Stimulated activated CD8-positive, alpha-beta memory T cell treated with anti-CD3 and anti-CD28 coated beads, Interleukin-4, amount 100 ng/mL, for 48 hours (primary cell): Measurements from ENCODE around the gene GABBR2.

Experiments used
- DNase-seq: peaks from one replicate; pipeline ENCODE4 v3.0.0-alpha.2; 2020

GABBR2 gene

DNA sequence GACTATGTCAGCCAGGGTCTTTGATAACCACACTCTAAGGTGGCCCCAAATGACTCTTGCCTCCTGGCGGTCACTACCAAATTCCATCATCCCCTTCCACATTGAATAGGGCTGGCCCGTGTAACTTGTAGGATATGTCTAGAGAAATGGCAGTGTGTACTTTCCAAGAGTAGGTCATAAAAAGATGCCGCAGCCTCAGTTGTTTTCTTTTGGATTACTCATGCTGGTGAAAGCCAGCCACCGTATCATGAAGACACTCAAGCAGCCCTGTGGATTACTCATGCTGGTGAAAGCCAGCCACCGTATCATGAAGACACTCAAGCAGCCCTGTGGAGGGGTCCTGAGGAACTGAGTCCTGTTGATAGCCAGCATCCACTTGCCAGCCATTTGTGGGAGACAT, 281.2 kb downstream of the GABBR2 start:
- no peak for DNase-seq

DNA sequence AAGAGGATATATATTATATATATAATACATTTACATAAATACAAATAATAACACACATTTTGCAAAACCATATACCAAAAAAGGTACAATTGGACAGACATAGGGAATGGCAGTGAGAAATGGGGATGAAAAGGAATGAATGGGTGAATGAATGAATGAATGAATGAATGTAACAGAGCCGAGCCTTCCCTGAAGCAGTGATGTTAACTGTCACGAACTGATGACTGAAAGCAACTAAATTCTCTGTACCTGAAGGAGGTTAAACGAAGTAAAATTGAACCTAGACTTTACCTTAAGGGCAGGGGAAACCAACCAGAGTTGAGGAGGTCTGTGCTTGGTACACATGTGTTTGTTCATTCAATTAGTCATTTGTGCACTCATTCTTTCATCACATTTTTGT, 283.7 kb downstream of the GABBR2 start:
- no peak for DNase-seq

DNA sequence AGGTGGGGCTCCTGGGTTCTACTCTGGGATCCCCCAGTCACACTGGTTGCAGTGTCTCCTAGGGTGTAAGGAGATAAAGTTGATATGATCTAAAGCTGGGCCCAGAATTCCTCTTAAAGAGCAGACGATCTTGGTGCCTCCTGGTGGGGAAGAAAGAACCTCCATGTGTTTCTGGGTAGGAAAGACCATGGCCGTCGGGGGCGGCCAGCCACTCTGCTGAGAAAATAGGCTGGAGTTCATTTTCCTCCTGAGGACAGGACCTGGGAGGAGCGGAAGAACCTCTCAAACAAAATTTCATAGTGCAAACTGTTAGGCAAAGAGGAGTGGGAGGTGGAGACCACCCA, 289.5 kb downstream of the GABBR2 start:
- no peak for DNase-seq

GRCh38 chr9:98418578-98419259, 290.0 kb downstream of the GABBR2 start:
- DNase-seq, result no peak

- no peak for DNase-seq
These were observed 292.2 kb downstream of the GABBR2 start for GRCh38 chr9:98416294-98417248.

DNA sequence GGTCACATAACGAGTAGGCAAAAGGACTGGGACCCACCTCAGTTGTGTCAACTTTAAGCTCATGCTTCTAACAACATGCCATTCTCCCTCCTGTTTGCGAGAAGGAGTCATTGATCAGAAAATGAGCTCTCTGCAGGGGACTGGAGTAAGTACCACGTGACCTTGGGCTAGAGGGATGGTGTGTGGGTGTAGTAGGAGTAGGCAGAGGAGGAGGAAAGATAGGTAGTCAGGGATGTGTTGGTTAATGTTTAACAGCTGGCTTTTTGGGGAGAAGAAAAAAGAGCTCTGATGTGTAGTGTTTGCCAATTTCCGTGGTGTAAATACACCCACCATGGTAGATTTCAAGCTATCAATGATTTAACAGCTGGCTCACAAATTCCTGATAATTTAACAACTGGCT, 293.0 kb downstream of the GABBR2 start:
- DNase-seq, result no peak

DNA sequence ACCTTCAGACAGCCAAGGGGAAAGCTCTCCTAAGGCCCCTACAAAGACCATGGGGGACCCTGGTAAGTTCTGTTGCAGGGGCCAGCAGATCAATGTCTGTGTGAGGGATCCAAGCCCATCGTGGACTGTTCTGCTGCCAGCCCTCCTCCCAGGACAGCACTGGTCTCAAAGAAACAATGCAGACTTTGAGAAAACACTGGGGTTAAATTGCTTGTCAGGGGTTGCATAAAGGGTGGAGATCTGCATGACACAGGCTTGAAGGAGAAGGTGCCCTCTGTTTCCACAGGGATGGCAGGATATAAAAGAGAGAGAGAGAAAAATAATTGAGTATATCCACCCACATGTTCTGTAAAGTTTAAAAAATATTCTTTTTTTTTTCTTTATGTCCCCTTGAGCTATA, 295.7 kb downstream of the GABBR2 start:
- no peak for DNase-seq

DNA sequence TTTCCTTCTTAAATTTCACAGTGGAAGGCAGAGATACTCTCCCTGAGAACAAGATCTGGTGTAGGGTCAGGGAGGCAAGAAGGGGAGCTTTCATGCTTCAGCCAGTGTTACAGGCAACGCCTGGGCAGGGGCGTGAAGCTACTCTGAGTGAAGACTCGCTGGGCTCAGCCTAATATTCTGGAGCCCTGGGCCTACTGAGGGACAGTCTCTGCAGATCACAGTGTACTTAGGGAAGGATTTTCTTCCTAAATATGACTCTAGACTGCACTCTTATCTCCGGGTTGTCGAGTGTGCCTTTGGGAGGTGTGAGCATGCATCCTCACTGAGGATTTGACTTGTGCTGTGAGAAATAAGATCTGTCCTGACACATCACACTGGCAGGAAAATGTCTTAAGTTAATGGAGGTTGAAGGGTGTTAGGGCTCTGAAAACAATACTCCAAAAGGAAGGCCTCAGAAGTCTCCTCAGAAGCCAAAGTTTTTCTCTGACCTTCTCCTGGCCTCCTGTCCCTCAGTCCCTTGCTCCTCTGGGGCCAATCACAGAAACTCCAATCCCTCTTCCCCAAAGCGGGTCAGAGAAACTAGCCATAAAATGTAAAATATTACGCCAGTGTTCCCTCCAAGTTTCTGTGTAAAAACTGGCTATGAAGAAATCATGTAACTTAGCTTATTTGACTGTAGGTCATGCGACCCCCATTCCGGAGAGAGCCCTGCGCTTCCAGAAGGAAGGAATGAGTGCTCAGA, 296.5 kb downstream of the GABBR2 start:
- DNase-seq, result no peak

DNA sequence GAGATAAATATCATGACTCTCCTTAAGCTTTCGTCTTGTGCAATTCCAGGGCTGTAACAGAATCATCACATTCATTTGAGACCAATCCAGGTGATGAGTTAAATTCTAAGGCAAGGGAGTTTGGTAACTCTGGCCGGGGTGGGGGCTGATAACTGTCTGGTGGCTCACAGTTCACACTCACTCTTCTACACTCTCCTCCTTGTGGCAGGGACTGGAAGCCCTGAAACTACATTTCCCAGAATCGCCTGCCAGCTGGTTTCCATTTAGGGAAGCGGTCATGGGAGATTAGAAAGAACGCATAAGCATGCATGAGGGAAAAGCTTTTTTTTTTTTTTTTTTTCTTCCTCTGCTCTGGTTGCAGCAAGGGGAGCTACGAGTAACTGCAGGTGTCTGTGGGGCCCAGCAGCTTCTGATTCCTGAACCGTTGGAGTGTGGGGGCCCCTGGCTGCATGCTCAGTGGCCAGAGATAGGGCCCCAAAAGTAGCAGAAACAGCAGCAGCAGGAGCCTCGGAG, 298.5 kb downstream of the GABBR2 start:
- DNase-seq, result no peak

DNA sequence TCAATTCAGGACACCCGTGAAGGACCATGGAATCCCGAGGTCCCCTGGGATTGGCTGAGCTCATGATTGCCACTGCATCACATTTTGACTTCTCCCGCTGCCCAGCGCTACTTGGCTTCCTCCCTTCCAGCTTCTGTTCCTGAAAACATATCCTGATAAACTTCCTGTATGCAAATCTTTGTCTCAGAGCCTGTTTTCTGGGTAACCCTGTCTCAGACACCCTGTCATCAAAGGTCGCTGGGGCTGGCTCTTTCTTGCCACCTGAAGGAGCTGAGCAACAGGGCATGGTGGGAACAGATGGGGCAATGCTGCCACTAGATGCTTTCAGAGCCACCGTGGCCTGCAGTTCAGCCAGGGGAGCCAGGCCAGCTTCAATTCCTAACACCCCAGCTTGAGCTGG, 299.0 kb downstream of the GABBR2 start:
- DNase-seq, result no peak

DNA sequence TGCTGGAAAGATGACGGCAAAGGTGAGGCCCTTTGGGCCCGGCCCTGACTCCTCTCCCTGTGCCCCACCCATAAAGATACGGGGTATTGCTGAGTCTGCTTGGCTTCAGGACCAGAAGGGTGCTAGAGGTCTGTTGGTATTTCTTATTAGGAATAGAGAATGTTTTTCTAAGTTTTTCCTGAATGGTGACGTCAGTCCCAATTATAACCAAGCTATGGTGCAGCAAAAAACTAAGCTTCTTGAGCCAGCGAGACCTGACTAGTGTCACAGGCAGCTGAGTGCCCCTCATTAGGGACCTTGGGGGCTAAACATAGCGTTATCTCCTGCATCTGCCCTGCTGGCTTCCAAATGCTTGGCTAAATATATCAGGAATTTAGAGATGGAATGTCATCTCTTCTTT, 302.3 kb downstream of the GABBR2 start:
- DNase-seq, result no peak

- DNase-seq, result no peak
These were observed 304.5 kb downstream of the GABBR2 start for GRCh38 chr9:98404237-98404636.

- DNase-seq, result no peak
These were observed 305.0 kb downstream of the GABBR2 start for GRCh38 chr9:98403715-98404114.

- no peak for DNase-seq
These were observed 306.5 kb downstream of the GABBR2 start for GRCh38 chr9:98402019-98402840.

DNA sequence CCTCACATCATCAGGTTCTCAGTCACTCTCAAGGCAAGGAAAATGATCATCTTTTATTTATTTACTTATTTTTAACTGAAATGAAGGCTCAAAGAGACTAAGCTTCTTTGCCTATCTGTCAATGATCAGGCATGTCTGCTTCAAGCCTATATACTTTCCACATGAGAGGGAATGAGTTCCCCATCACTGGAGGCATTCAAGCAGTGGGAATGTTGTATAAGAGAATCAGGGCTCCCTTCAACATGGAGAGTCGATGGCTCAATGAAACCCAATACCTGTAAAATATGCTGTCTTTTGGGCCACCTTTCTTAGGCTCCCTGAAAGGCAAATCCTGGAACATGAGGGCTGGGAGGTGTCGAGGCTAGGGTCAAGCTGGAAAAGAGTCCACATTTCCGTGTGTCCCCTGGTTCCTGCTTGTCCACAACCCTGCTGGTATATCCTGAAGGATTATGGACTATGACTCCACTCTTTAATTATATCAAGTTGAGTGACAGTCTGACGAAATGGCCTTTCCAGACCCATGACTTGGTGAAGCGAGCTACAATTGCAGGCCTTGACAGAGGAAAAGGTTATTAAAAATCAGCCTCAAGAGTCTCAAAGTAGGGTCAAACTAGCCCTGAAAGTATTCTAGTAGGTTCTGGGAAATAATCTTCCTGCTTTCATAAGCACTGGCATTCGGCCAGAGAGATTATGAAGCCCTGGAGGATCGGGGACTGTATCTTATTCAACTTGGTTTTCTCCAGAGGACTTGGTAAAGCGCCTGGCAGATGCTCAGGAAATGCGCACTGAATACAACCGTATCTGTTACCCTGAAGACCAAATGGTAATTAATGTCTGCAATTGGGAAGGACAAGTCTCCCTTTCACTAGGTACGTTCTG, 307.4 kb downstream of the GABBR2 start:
- no peak for DNase-seq

DNA sequence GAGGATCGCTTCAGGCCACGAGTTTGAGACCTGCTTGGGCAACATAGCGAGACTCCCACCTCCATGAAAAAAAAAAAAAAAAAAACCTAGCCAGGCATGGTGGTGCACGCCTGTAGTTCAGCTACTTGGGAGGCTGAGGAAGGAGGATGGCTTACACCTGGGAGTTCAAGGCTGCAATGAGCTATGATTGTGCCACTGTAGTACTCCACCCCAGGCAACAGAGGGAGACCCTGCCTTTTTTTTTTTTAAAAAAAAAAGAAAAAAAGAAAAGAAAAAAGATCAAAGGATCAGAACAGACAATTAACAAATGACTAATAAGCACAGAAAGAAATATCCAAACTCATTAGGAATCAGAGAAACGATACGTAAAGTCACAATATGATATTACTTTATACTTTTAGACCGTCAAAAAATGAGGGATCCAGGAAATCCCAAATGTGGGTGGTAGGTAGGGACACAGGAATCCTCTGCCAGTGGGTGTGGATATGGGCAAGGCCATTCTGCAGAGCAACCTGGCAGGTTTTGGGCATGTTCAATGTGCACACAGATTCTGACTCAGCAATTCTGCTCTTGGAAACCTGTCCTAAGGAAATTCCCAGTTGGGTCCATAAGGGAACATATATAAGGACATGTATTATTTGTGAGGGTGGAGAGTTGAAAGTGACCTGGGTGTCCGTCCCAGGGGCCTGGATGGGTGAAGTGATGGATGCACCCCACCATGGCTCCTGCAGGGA, 308.6 kb downstream of the GABBR2 start:
- no peak for DNase-seq

- DNase-seq, result no peak
These were observed 312.1 kb downstream of the GABBR2 start for GRCh38 chr9:98396656-98397055.

GRCh38 chr9:98396236-98396635, 312.5 kb downstream of the GABBR2 start:
- no peak for DNase-seq

- no peak for DNase-seq
These were observed 316.9 kb downstream of the GABBR2 start for GRCh38 chr9:98391867-98392266.

DNA sequence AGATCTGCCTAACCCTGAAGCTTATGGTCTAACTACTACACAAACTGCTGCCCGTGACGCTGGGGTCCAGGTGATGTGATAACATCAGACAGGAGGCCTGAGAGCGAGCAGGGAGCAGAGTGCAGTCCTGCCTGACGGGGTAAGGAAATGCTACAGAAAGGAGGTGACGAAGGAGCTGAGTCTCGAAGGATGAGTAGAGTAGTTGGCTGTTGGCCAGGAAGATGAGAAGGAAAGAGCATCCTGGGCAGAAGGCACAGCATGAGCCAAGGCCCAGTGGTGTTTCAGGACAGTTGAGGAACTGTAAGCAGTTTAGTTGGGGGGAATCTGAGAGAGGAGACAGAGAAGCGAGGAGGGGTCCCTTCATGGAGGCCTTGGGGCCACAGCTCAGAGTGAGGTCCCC, 317.3 kb downstream of the GABBR2 start:
- DNase-seq, result no peak

- DNase-seq, result no peak
These were observed 323.0 kb downstream of the GABBR2 start for GRCh38 chr9:98385751-98386150.
